GM19372 (cell line): Measurements from ENCODE around the gene GHRHR.

Experiments
- ATAC-seq: cut with Tn5 transposase; IDR thresholded peaks from one replicate; pipeline ENCODE4 v1.9.1; 2021; ENCODE audit warnings: mild to moderate bottlenecking, low read depth, moderate library complexity; ENCODE audit not compliant: unreplicated experiment

GHRHR gene

DNA sequence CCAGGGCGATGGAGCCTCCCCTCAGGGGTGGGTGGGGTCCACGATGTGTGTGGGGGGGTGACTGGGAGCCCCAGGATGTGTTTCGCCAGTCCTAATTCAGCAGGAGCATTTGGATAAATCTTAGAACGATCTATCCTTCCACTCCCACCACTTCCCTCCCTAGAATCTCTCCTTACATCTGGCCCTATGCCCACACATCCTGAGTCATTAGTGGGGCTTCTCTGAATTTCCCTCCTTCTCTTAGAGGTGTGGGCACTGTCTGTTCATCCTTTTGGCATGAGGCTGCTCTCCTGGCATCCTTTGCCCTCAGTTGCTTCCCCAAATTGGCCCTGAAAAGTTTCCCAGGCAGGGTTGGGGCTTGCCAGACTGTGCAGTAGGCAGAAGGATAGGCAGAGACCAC is 1.6 kb downstream of the GHRHR start:
- no peak for ATAC-seq

GRCh38 chr7:30965883-30966282 is 2.1 kb downstream of the GHRHR start:
- ATAC-seq: no peak

DNA sequence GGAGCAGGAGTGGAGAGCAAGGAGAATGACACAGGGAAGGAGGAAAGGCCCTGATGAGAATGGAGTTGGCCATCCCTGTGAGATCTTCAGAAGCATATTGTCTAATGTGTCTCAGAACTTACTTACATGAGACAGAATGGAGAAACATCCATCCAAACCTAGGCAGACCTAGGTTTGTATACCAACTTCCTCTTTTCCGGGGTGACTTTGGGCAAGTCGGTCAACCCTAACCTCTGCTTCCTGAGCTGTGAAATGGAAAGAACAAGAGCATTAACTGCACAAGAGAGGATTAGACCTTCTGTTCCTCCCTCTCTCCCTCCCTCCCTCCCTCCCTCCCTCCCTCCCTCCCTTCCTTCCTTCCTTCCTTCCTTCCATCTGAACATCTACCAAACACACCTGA is 4.5 kb downstream of the GHRHR start:
- ATAC-seq: no peak

DNA sequence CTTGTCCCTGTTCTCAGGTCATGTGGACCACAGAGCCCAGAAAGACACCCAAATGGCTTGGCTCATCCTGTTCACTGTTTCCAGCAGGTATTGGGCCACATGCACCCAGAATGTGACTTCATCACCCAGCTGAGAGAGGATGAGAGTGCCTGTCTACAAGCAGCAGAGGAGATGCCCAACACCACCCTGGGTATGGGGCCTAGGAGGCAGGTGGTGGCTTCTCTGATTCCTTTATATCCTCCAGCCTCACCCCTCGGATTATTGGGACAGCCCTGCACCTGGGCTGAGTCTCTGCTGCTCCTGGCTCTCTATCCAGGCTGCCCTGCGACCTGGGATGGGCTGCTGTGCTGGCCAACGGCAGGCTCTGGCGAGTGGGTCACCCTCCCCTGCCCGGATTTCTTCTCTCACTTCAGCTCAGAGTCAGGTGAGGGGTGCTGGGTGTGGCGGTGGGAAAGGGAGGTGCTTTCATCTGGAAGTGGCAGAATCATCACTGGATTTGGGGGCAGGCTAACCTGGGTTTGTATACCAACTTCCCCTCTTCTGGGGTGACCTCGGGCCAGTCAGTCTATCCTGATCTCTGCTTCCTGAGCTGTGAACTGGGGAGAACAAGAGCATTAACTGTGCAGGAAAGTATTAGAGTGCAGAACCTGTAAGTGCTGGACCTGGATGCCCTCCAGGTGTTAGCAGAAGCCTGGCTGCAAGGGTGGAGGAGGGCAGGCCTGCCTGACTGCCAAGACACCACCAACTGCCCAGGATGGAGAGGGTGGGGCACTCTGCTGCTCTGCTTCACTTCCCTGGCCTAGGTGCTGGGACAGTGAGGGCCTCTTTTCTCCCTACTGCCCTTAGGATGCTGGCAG is 5.2 kb downstream of the GHRHR start:
- ATAC-seq: no peak

GRCh38 chr7:30969604-30969970 is 5.8 kb downstream of the GHRHR start:
- no peak for ATAC-seq

GRCh38 chr7:30970074-30970473 is 6.3 kb downstream of the GHRHR start:
- ATAC-seq: no peak

DNA sequence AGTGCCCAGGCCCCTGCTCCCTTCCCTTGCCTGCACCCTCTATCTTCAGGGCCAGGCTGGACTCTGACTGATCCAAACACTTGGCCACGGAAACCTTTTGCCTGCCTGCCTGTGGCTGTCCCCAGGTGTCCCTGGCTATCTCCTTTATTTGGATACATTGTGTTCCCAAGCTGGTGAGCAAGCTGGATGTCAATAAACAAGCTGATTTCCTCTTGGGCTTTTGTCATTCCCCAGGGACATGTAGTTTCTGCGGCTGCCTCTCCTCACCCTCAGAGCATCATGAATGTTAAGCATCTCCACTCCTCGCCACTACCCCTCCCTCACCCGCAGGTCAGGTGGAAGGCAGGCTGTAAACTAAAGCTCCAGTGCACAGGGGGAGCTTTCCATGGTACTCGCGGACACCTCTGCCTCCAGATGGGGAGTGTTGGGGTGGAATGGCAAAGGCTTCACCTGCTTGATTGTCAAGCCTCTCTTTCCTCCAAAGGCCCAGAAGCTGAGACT is 6.9 kb downstream of the GHRHR start:
- ATAC-seq: no peak

- no peak for ATAC-seq
Measured at GRCh38 chr7:30971440-30971839, 7.7 kb downstream of the GHRHR start.

- no peak for ATAC-seq
Measured at GRCh38 chr7:30971840-30972563, 8.2 kb downstream of the GHRHR start.

DNA sequence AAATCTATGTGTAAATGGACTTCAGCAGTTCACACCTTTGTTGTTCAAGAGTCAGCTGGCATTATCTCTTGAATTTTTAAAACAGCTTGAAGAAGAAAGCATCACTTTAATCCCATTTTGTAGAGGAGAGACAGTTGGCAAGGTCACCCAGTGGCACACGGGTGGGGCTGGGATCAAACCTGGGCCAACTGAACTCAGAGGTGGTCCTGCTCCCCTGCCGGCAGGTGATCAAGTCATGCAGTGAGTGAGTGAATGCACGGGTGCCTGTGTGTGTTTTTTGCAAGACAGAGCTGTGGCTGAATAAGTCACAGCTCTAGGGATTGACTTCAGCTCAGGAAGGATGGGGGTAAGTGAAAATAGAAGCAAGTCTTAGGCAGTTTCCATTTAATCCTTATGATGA is 9.5 kb downstream of the GHRHR start:
- ATAC-seq: no peak

- no peak for ATAC-seq
Measured at GRCh38 chr7:30973791-30974604, 10.2 kb downstream of the GHRHR start.

GRCh38 chr7:30974605-30975255 is 11.0 kb downstream of the GHRHR start:
- peak; percentile 96 for ATAC-seq

GRCh38 chr7:30975256-30975899 is 11.6 kb downstream of the GHRHR start:
- no peak for ATAC-seq

GRCh38 chr7:30976381-30976780 is 12.6 kb downstream of the GHRHR start:
- no peak for ATAC-seq

DNA sequence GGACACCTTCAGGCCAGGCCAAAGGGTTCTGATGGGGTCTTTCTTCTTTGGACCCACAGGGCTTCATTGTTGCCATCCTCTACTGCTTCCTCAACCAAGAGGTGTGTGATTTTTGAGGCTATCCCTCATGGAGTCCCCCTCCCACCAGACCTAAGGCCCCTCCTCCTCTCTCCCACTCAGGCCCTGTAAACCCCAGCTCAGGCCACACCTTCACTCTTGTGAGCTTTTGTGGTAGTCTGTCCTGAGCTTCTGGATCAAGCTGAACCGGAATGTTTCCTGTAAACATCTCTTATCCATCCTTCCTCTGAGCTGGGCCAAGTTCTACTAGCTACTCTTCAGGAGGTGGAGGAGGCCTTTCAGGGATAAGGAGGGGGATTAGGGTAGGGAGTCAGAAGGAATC is 13.5 kb downstream of the GHRHR start:
- no peak for ATAC-seq

DNA sequence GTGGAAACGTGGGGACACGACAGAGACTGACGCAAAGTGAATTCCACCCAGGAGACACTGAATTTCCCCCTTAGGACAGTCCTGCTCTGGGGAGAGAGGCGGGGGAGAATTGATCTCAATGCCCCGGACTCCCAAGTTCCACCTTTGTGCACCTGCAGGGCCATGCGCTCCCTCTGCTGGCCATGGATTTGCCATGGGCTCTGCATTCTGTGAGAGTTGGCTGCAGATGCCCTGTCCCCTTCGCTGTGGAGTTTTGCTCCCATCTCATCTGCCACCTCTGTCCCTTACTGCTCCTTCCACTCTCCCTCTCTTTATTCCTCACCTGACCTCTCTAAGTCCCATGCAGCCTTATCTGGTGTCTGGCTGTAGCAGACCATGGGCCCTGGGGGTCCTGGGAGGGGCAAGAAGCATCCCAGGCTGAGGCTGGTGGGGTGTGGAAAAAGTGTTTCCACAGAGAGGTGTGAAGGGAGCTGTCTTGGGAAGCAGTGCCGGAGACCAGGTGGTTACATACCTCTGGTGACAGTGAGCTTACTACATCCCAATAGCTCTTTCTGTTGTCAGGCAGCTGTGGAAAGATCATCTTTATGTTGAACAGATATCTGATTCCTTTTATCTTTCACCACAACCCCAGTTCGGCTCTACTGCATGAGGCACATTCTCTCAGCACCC is 14.3 kb downstream of the GHRHR start:
- ATAC-seq: no peak

DNA sequence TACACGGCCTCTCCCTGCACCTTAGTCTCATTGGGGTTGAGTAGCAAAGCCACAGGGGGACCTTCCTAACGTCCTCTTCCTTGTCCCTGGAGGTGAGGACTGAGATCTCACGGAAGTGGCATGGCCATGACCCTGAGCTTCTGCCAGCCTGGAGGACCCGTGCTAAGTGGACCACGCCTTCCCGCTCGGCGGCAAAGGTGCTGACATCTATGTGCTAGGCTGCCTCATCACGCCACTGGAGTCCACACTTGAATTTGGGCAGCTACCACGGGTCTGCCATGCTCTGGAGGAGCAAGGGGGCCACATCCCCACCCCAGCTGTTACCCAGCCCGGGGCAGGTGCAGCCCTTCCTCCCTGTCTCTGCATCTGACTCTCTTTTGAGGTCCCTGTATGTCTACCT is 15.3 kb downstream of the GHRHR start:
- ATAC-seq: no peak

DNA sequence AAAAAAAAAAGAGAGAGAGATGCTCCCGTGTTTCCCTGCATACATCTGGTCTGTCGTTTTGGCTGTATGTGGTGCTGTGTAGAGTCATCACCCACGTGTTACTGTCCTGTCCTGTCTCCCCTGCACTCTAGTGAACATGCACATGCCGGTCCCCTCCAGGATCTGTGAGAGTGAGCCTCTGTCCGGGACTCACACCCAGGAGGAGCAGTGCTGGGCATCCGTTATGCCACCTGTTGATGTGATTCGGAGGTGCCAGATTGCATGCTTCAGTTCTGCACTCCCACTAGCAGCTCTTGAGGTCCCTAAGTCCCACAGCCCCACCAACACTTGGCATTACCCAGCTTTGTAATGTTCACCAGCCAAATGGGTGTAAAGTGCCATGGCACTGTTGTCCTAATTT is 16.4 kb downstream of the GHRHR start:
- ATAC-seq: no peak

- no peak for ATAC-seq
Measured at GRCh38 chr7:30980751-30981150, 17.0 kb downstream of the GHRHR start.
